ENCODE results near the gene HSPA8. TPM values are rescaled to one million over a fixed set of nuclear protein-coding genes. Genes with fewer than 3 reads are reported as not detected.
A peak's percentile ranks its signal among the peaks of the same experiment; 100 is the strongest.

The HSPA8 gene
- total RNA-seq, 1 donor from 2014 or later = 619 TPM

- peaks cover 6 to 36% of the 10 kb centered on the region in 2 donors for H3K4me1 ChIP-seq
- intact Hi-C loops (cut with DNase I) = loop anchor here (10.0 kb wide), 1 partner anchor 190 kb away; no protein-coding TSS in a partner anchor
- no peaks in the 10 kb centered on the region for H3K27me3 ChIP-seq
- H3K4me3 ChIP-seq = no peak overlapping the region
- peaks cover 57% of the 10 kb centered on the region in 2 donors for H3K36me3 ChIP-seq
- DNase-seq (ENCODE audit: low spot score in 2 of 2) = no peak
- TF ChIP-seq, protein P1, sequence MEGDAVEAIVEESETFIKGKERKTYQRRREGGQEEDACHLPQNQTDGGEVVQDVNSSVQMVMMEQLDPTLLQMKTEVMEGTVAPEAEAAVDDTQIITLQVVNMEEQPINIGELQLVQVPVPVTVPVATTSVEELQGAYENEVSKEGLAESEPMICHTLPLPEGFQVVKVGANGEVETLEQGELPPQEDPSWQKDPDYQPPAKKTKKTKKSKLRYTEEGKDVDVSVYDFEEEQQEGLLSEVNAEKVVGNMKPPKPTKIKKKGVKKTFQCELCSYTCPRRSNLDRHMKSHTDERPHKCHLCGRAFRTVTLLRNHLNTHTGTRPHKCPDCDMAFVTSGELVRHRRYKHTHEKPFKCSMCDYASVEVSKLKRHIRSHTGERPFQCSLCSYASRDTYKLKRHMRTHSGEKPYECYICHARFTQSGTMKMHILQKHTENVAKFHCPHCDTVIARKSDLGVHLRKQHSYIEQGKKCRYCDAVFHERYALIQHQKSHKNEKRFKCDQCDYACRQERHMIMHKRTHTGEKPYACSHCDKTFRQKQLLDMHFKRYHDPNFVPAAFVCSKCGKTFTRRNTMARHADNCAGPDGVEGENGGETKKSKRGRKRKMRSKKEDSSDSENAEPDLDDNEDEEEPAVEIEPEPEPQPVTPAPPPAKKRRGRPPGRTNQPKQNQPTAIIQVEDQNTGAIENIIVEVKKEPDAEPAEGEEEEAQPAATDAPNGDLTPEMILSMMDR (IDR thresholded peaks at IDR 0.05) = peak in 2 of 3 experiments; percentile 57 to 74
- H3K27ac ChIP-seq = no peak overlapping the region
- no peaks in the 10 kb centered on the region for H3K9me3 ChIP-seq
These were observed 7.5 kb downstream of the HSPA8 start for GRCh38 chr11:123054301-123055065.

GRCh38 chr11:123052901-123053721, 8.8 kb downstream of the HSPA8 start:
- intact Hi-C loops (cut with DNase I) = loop anchor here (10.0 kb wide), 1 partner anchor 188 kb away; no protein-coding TSS in a partner anchor
- TF ChIP-seq, protein P1 (IDR thresholded peaks at IDR 0.05) = no peak
- Histone ChIP-seq H3K27me3 (no peaks in the 10 kb centered on the region), H3K9me3 (no peaks in the 10 kb centered on the region), H3K36me3 (peaks cover 43 to 44% of the 10 kb centered on the region in 2 donors), H3K4me1 (peaks cover under 1 to 23% of the 10 kb centered on the region in 2 donors), H3K4me3 (no peak overlapping the region), H3K27ac (no peak overlapping the region)
- DNase-seq (ENCODE audit: low spot score in 2 of 2) = no peak

DNA sequence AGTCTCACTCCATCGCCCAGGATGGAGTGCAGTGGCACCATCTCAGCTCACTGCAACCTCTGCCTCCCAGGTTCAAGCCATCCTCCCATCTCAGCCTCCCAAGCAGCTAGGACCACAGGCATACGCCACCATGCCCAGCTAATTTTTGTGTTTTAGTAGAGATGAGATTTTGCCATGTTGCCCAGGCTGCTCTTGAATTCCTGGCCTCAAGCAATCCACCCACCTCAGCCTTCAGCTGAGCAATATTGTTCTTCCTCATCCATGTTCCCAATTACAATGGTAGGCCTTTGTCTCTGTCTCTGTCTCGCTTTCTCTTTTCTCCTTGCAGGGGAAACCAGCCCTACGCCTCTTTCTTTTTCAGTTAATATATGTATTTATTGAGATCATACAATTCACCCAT, 10.3 kb downstream of the HSPA8 start:
- Histone ChIP-seq H3K9me3 (no peaks in the 10 kb centered on the region), H3K36me3 (peaks cover 29% of the 10 kb centered on the region in 2 donors), H3K4me3 (no peak overlapping the region), H3K4me1 (peaks cover 0 to 10% of the 10 kb centered on the region in 2 donors), H3K27ac (no peak overlapping the region), H3K27me3 (no peaks in the 10 kb centered on the region)
- DNase-seq (ENCODE audit: low spot score in 2 of 2) = no peak
- intact Hi-C loops (cut with DNase I) = loop anchor here (10.0 kb wide), 1 partner anchor 187 kb away; no protein-coding TSS in a partner anchor
- TF ChIP-seq, protein P1 (IDR thresholded peaks at IDR 0.05) = no peak

- no peak for DNase-seq (ENCODE audit: low spot score in 2 of 2)
- TF ChIP-seq, protein P1 (IDR thresholded peaks at IDR 0.05) = no peak
- intact Hi-C loops (cut with DNase I) = loop anchor here (10.0 kb wide), 1 partner anchor 186 kb away; no protein-coding TSS in a partner anchor
- Histone ChIP-seq H3K36me3 (peaks cover 24% of the 10 kb centered on the region in 2 donors), H3K27me3 (no peaks in the 10 kb centered on the region), H3K4me3 (no peak overlapping the region), H3K4me1 (peaks cover 0 to 6% of the 10 kb centered on the region in 2 donors), H3K27ac (no peak overlapping the region), H3K9me3 (no peaks in the 10 kb centered on the region)
These were observed 10.8 kb downstream of the HSPA8 start for GRCh38 chr11:123051146-123051545.

DNA sequence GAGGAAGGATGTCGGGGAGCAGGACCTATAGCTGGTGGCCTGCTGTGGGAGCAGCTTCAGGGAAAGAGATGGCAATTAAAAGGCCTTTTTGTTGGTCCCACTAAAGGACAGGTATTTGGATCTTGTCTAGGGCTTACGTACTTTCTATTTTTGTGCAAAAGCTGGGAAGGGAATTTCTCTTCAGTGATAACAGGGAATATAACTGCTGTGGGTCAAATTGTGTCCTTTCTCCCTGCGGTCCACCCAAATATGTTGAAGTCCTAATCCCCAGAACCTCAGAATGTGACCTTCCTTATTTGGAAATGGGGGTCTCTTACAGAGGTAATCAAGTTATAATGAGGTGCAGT, 14.0 kb downstream of the HSPA8 start:
- no peak for DNase-seq (ENCODE audit: low spot score in 2 of 2)
- TF ChIP-seq, protein P1 (IDR thresholded peaks at IDR 0.05) = no peak
- intact Hi-C loops (cut with DNase I) = no loop called here
- H3K27ac ChIP-seq = no peak overlapping the region
- peaks cover 0 to under 1% of the 10 kb centered on the region in 2 donors for H3K36me3 ChIP-seq
- no peaks in the 10 kb centered on the region for H3K27me3 ChIP-seq
- no peak overlapping the region for H3K4me3 ChIP-seq
- H3K9me3 ChIP-seq = no peaks in the 10 kb centered on the region
- no peaks in the 10 kb centered on the region for H3K4me1 ChIP-seq

Measured in ascending aorta (tissue), 2 donors.